ENCODE results near the gene NR1I2. TPM values are rescaled to one million over a fixed set of nuclear protein-coding genes. Genes with fewer than 3 reads are reported as not detected.

Gene NR1I2
- polyA plus RNA-seq, 2 of the 4 experiments (the other 2 are of a cell fraction) = not detected

DNA sequence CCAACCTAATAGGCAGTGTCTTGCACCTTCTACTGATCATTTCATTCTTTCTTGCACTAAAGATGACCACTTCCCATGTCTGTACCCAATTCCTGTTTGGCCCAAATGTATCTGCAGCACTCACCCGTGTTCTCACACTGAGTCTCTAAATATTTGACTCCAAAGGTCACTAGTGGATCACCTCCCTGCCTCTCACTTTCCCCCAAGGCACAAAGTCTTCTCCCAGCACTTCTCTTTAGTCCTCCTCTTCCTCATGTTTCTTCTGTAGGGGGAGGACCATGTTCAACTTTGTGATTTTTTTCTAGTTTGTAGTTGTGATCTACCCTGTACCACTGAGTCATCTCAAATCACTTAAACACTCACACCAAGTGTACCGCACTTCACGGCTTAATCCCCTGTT, 13.9 kb downstream of the NR1I2 start:
- Histone ChIP-seq H3K9me3 (no peaks in the 10 kb centered on the region), H3K4me3 (no peak overlapping the region), H3K27ac (peak overlapping the region; percentile 82 to 83), H3K4me1 (peaks cover 30% of the 10 kb centered on the region), H3K4me2 (peak overlapping the region; percentile 88)
- TF ChIP-seq EHMT2 (IDR thresholded peaks at IDR 0.05; ENCODE audit: low read depth) (no peak), NR3C1 (IDR thresholded peaks at IDR 0.05) (no peak), HDAC2 (IDR thresholded peaks at IDR 0.05) (no peak), ZC3H11A (IDR thresholded peaks at IDR 0.05) (no peak), HOXB5 (CRISPR knock-in tag; IDR thresholded peaks at IDR 0.05) (no peak), MAFK (IDR thresholded peaks at IDR 0.05; ENCODE audit: partially characterized antibody) (no peak), CBX2 (IDR thresholded peaks at IDR 0.05; ENCODE audit: borderline replicate concordance, low read depth) (no peak)
- ChIA-PET POLR2A (no interaction called here), CTCF (no interaction called here)
- peak in 1 of 2 experiments; percentile 14 for DNase-seq (ENCODE audit: low read depth in 1 of 2, low spot score in 1 of 2)
- ATAC-seq = peak; percentile 15 to 37; a peak in 4 of 6 replicates
- no peak for FAIRE-seq
- 60% methylated on average over 3 of the region's 3 CpGs for WGBS (ENCODE audit: missing lambda C conversion rate)

DNA sequence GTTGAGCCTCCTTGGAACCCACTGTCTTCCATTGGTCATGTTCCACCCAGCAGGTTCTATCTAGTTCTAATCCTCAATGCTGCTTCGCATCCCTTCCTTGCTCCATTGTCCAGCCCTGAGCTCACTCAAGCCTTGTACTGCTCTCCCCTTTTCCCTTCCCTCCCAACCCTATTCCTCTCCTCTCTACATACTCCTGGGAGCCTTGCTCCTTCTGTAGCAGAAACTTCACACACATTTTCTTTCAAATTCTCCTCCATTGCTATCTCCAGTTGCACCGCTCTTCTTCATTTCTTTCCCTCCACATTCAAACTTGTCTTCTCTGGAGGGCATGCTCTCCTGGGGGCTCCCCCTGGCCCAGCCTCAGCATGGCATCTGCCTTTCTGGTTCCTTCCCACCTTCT, 14.5 kb downstream of the NR1I2 start:
- Histone ChIP-seq H3K27ac (peak overlapping the region; percentile 82 to 83), H3K4me2 (peak overlapping the region; percentile 88), H3K4me1 (peaks cover 30% of the 10 kb centered on the region), H3K4me3 (no peak overlapping the region), H3K9me3 (no peaks in the 10 kb centered on the region)
- TF ChIP-seq USF2 (IDR thresholded peaks at IDR 0.05) (no peak), JUN (IDR thresholded peaks at IDR 0.05) (no peak), HDAC2 (IDR thresholded peaks at IDR 0.05) (no peak), NPAS2 (CRISPR knock-in tag; IDR thresholded peaks at IDR 0.05; ENCODE audit: borderline replicate concordance) (no peak), CHD4 (IDR thresholded peaks at IDR 0.05; ENCODE audit: borderline replicate concordance) (no peak), TFCP2L1 (CRISPR knock-in tag; IDR thresholded peaks at IDR 0.05) (no peak), KDM5A (IDR thresholded peaks at IDR 0.05) (no peak), GATA3 (IDR thresholded peaks at IDR 0.05; ENCODE audit: borderline replicate concordance) (no peak), RFX5 (IDR thresholded peaks at IDR 0.05) (no peak), HOXB13 (CRISPR knock-in tag; IDR thresholded peaks at IDR 0.05; ENCODE audit: low read depth) (no peak), CHD2 (IDR thresholded peaks at IDR 0.05; ENCODE audit: low read length, partially characterized antibody) (no peak), FOXS1 (CRISPR knock-in tag; IDR thresholded peaks at IDR 0.05) (no peak), JUNB (IDR thresholded peaks at IDR 0.05) (no peak), ZNF302 (CRISPR knock-in tag; IDR thresholded peaks at IDR 0.05) (no peak), BHLHE40 (IDR thresholded peaks at IDR 0.05; ENCODE audit: low read depth, low read length) (no peak), EHF (CRISPR knock-in tag; IDR thresholded peaks at IDR 0.05) (no peak), CBX2 (IDR thresholded peaks at IDR 0.05; ENCODE audit: borderline replicate concordance, low read depth) (no peak), FOSB (CRISPR knock-in tag; IDR thresholded peaks at IDR 0.05) (no peak)
- TF ChIP-seq, protein P1, sequence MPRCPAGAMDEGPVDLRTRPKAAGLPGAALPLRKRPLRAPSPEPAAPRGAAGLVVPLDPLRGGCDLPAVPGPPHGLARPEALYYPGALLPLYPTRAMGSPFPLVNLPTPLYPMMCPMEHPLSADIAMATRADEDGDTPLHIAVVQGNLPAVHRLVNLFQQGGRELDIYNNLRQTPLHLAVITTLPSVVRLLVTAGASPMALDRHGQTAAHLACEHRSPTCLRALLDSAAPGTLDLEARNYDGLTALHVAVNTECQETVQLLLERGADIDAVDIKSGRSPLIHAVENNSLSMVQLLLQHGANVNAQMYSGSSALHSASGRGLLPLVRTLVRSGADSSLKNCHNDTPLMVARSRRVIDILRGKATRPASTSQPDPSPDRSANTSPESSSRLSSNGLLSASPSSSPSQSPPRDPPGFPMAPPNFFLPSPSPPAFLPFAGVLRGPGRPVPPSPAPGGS (IDR thresholded peaks at IDR 0.05) = no peak
- 90% methylated on average over 2 of the region's 2 CpGs for WGBS (ENCODE audit: missing lambda C conversion rate)
- ChIA-PET POLR2A (no interaction called here), CTCF (no interaction called here)
- ATAC-seq = no peak
- DNase-seq (ENCODE audit: low read depth in 1 of 2, low spot score in 1 of 2) = no peak
- FAIRE-seq = no peak

DNA sequence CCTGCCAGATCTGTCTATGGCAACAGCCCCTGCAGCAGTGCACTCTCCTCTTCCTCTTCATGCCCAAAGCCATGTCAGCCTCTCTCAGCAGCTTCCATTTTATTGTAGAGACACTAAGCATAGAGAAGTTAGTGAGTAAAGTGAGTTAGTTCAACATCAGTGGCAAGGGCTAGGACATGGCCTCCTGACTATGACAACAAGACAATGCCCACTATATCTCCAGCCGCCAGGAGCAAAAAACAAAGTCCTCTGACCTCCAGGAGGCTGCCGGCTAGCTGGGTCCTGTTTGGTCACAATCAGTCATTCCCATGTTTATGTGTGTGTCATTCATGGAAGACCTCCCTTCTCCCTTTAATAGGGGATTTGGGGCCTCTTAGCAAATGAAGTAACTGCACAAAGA, 14.9 kb downstream of the NR1I2 start:
- H3K4me1 ChIP-seq = peaks cover 30% of the 10 kb centered on the region
- H3K4me3 ChIP-seq = no peak overlapping the region
- 100% methylated on average over 2 of the region's 2 CpGs for WGBS (ENCODE audit: missing lambda C conversion rate)
- ChIA-PET CTCF (no interaction called here), POLR2A (no interaction called here)
- no peak for DNase-seq (ENCODE audit: low read depth in 1 of 2, low spot score in 1 of 2)
- no peak for ATAC-seq
- TF ChIP-seq GATA3 (IDR thresholded peaks at IDR 0.05; ENCODE audit: borderline replicate concordance) = no peak
- TF ChIP-seq RCOR1 (IDR thresholded peaks at IDR 0.05; ENCODE audit: low read depth, low read length) = no peak
- TF ChIP-seq PBX3 (IDR thresholded peaks at IDR 0.05) = no peak
- TF ChIP-seq, protein P2, sequence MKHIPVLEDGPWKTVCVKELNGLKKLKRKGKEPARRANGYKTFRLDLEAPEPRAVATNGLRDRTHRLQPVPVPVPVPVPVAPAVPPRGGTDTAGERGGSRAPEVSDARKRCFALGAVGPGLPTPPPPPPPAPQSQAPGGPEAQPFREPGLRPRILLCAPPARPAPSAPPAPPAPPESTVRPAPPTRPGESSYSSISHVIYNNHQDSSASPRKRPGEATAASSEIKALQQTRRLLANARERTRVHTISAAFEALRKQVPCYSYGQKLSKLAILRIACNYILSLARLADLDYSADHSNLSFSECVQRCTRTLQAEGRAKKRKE (CRISPR knock-in tag; IDR thresholded peaks at IDR 0.05; ENCODE audit: low read depth) = no peak
- no peak for TF ChIP-seq POLR2AphosphoS2 (conservative IDR thresholded peaks at IDR 0.05; ENCODE audit: low read length)
- TF ChIP-seq EHF (CRISPR knock-in tag; IDR thresholded peaks at IDR 0.05) = no peak
- TF ChIP-seq MAFK (IDR thresholded peaks at IDR 0.05; ENCODE audit: partially characterized antibody) = no peak
- TF ChIP-seq KDM5A (IDR thresholded peaks at IDR 0.05) = no peak
- TF ChIP-seq NR3C1 (IDR thresholded peaks at IDR 0.05) = no peak
- TF ChIP-seq SMC3 (IDR thresholded peaks at IDR 0.05) = no peak
- no peak for TF ChIP-seq NFE2L2 (conservative IDR thresholded peaks at IDR 0.05; ENCODE audit: low read length)
- H3K4me2 ChIP-seq = peak overlapping the region; percentile 88; the same call in 1 of the 3 replicates
- no peak for FAIRE-seq
- peak overlapping the region; percentile 82 to 83 for H3K27ac ChIP-seq
- no peaks in the 10 kb centered on the region for H3K9me3 ChIP-seq

All from A549 (cell line).